ENCODE results near the gene ZNF556. TPM values are rescaled to one million over a fixed set of nuclear protein-coding genes. Genes with fewer than 3 reads are reported as not detected.

The ZNF556 gene
- total RNA-seq, 1 experiment from 2014 or later, result not detected

Other genes starting within 250 kb of the ZNF556 start
- gene GNG7, start 164.6 kb upstream of the ZNF556 start, total RNA-seq (2021; ENCODE audit: unreplicated experiment), result 11.3 TPM
- gene DIRAS1, start 146.0 kb upstream of the ZNF556 start, total RNA-seq (2021; ENCODE audit: unreplicated experiment), result 33.7 TPM
- gene SLC39A3, start 127.3 kb upstream of the ZNF556 start, total RNA-seq (2021; ENCODE audit: unreplicated experiment), result 39.1 TPM
- 109 TPM for gene SGTA, start 84.1 kb upstream of the ZNF556 start, total RNA-seq (2021; ENCODE audit: unreplicated experiment)
- 201 TPM for gene THOP1, start 81.8 kb upstream of the ZNF556 start, total RNA-seq (2021; ENCODE audit: unreplicated experiment)
- 4.0 TPM for gene ZNF554, start 47.5 kb upstream of the ZNF556 start, total RNA-seq (2021; ENCODE audit: unreplicated experiment)
- gene ZNF555, start 25.9 kb upstream of the ZNF556 start, total RNA-seq (2021; ENCODE audit: unreplicated experiment), result 4.5 TPM
- gene ZNF57, start 33.6 kb downstream of the ZNF556 start, total RNA-seq (2021; ENCODE audit: unreplicated experiment), result 8.3 TPM
- gene ZNF77, start 77.6 kb downstream of the ZNF556 start, total RNA-seq (2021; ENCODE audit: unreplicated experiment), result 5.9 TPM
- gene TLE6, start 110.2 kb downstream of the ZNF556 start, total RNA-seq (2021; ENCODE audit: unreplicated experiment), result 10.9 TPM
- gene TLE2, start 161.9 kb downstream of the ZNF556 start, total RNA-seq (2021; ENCODE audit: unreplicated experiment), result 35.6 TPM
- gene TLE5, start 195.2 kb downstream of the ZNF556 start, total RNA-seq (2021; ENCODE audit: unreplicated experiment), result 263 TPM
- gene GNA11, start 227.0 kb downstream of the ZNF556 start, total RNA-seq (2021; ENCODE audit: unreplicated experiment), result 56.5 TPM

Data from HCT116 (cell line).